ENCODE data around the gene DAP. TPM values are rescaled to one million over a fixed set of nuclear protein-coding genes. Genes with fewer than 3 reads are reported as not detected.

Gene DAP
- total RNA-seq, 1 donor from 2014 or later = 38.5 TPM

GRCh38 chr5:10652151-10652550, 108.9 kb downstream of the DAP start:
- Mint-ChIP-seq H3K27ac (ENCODE audit: unreplicated experiment) (no peak overlapping the region), H3K36me3 (ENCODE audit: unreplicated experiment) (peaks cover 10% of the 10 kb centered on the region), H3K27me3 (ENCODE audit: unreplicated experiment) (no peaks in the 10 kb centered on the region), H3K4me1 (ENCODE audit: low read depth, unreplicated experiment) (peaks cover 2% of the 10 kb centered on the region), H3K9me3 (ENCODE audit: unreplicated experiment) (peaks cover 2% of the 10 kb centered on the region), H3K4me3 (ENCODE audit: unreplicated experiment) (no peak overlapping the region)
- DNase-seq = no peak
- no peak for TF ChIP-seq CTCF (IDR thresholded peaks at IDR 0.05; ENCODE audit: partially characterized antibody, unreplicated experiment)

GRCh38 chr5:10649666-10650380, 111.2 kb downstream of the DAP start:
- Mint-ChIP-seq H3K9me3 (ENCODE audit: unreplicated experiment) (peaks cover 2% of the 10 kb centered on the region), H3K27me3 (ENCODE audit: unreplicated experiment) (no peaks in the 10 kb centered on the region), H3K27ac (ENCODE audit: unreplicated experiment) (no peak overlapping the region), H3K4me1 (ENCODE audit: low read depth, unreplicated experiment) (no peaks in the 10 kb centered on the region), H3K36me3 (ENCODE audit: unreplicated experiment) (peaks cover 14% of the 10 kb centered on the region), H3K4me3 (ENCODE audit: unreplicated experiment) (no peak overlapping the region)
- TF ChIP-seq CTCF (IDR thresholded peaks at IDR 0.05; ENCODE audit: partially characterized antibody, unreplicated experiment) = no peak
- no peak for DNase-seq

- Mint-ChIP-seq H3K4me1 (ENCODE audit: low read depth, unreplicated experiment) (peaks cover 3% of the 10 kb centered on the region), H3K27ac (ENCODE audit: unreplicated experiment) (no peak overlapping the region)
- no peak for DNase-seq
Measured at GRCh38 chr5:10648806-10649665, 112.0 kb downstream of the DAP start.

GRCh38 chr5:10647640-10648039, 113.4 kb downstream of the DAP start:
- Mint-ChIP-seq H3K36me3 (ENCODE audit: unreplicated experiment) (peaks cover 3% of the 10 kb centered on the region), H3K4me3 (ENCODE audit: unreplicated experiment) (no peak overlapping the region), H3K4me1 (ENCODE audit: low read depth, unreplicated experiment) (peaks cover 3% of the 10 kb centered on the region), H3K27ac (ENCODE audit: unreplicated experiment) (no peak overlapping the region), H3K27me3 (ENCODE audit: unreplicated experiment) (no peaks in the 10 kb centered on the region), H3K9me3 (ENCODE audit: unreplicated experiment) (no peaks in the 10 kb centered on the region)
- no peak for DNase-seq
- no peak for TF ChIP-seq CTCF (IDR thresholded peaks at IDR 0.05; ENCODE audit: partially characterized antibody, unreplicated experiment)

More at GRCh38 chr5:10648806-10649665, 112.0 kb downstream of the DAP start:
- Mint-ChIP-seq H3K36me3 (ENCODE audit: unreplicated experiment) (peaks cover 8% of the 10 kb centered on the region), H3K9me3 (ENCODE audit: unreplicated experiment) (peaks cover 2% of the 10 kb centered on the region), H3K27me3 (ENCODE audit: unreplicated experiment) (no peaks in the 10 kb centered on the region), H3K4me3 (ENCODE audit: unreplicated experiment) (no peak overlapping the region)
- TF ChIP-seq CTCF (IDR thresholded peaks at IDR 0.05; ENCODE audit: partially characterized antibody, unreplicated experiment) = no peak

GRCh38 chr5:10645671-10646070, 115.4 kb downstream of the DAP start:
- DNase-seq = no peak
- no peak overlapping the region for H3K27ac Mint-ChIP-seq (ENCODE audit: unreplicated experiment)
- peaks cover 2% of the 10 kb centered on the region for H3K27me3 Mint-ChIP-seq (ENCODE audit: unreplicated experiment)
- no peak overlapping the region for H3K4me3 Mint-ChIP-seq (ENCODE audit: unreplicated experiment)
- TF ChIP-seq CTCF (IDR thresholded peaks at IDR 0.05; ENCODE audit: partially characterized antibody, unreplicated experiment) = no peak
- H3K4me1 Mint-ChIP-seq (ENCODE audit: low read depth, unreplicated experiment) = peaks cover 13% of the 10 kb centered on the region
- no peaks in the 10 kb centered on the region for H3K9me3 Mint-ChIP-seq (ENCODE audit: unreplicated experiment)
- peaks cover 3% of the 10 kb centered on the region for H3K36me3 Mint-ChIP-seq (ENCODE audit: unreplicated experiment)
